K562 (cell line): ENCODE results near the gene TMEM87B. TPM values are rescaled to one million over a fixed set of nuclear protein-coding genes. Genes with fewer than 3 reads are reported as not detected.

Source experiments
- COPS2 ChIP-seq: fragments of 450-650 bp; conservative IDR thresholded peaks from 2 replicates; pipeline ENCODE4 v1.6.1; 2016; ENCODE audit warnings: mild to moderate bottlenecking, moderate library complexity
- RBM14 ChIP-seq: fragments of 200-400 bp; formaldehyde crosslinking; IDR thresholded peaks from 2 replicates; pipeline ENCODE4 v1.6.1; 2018; ENCODE audit warnings: low read depth, mild to moderate bottlenecking, low read length, moderate library complexity, borderline replicate concordance; ENCODE audit not compliant: insufficient read depth
- SPI1 ChIP-seq: IDR thresholded peaks from 2 replicates; pipeline ENCODE4 v1.6.1; 2011; ENCODE audit warnings: low read depth, low read length, control low read depth, borderline replicate concordance
- ZBTB7A ChIP-seq: IDR thresholded peaks from 2 replicates; pipeline ENCODE4 v1.6.1; 2011; ENCODE audit warnings: low read depth, mild to moderate bottlenecking, low read length, moderate library complexity, borderline replicate concordance; ENCODE audit not compliant: control insufficient read depth
- ZNF197 ChIP-seq: fragments of 200-800 bp; sonication (Bioruptor generic); IDR thresholded peaks from 2 replicates; pipeline ENCODE4 v1.6.1; 2016; ENCODE audit warnings: low read depth, missing genetic modification characterization, missing compliant biosample characterization
- ZNF707 ChIP-seq: fragments of 250-450 bp; sonication (Bioruptor Pico); conservative IDR thresholded peaks from 2 replicates; pipeline ENCODE4 v1.8.0; 2022; ENCODE audit warnings: inconsistent platforms, mild to moderate bottlenecking, moderate library complexity
- polyA plus RNA-seq, 8 experiments: library from polyadenylated mRNA; depleted of rRNA in 4 of 8; stranded (reverse) in 5 of 8; unstranded in 3 of 8; fragments of >200 nt; fragmentation: Nextera tagmentation in 2 of 8; fragmentation: Illumina TruSeq in 1 of 8; extraction: Ambion mirVana in 2 of 8; extraction: Trizol in 1 of 8; gene quantifications; 2 replicates each; pipeline versions ENCODE4 v1.2.1 to v1.2.3, GENCODE V29; 2011 to 2014; ENCODE audit warnings: inconsistent platforms in 1 of 8, missing spikeins in 1 of 8
- total RNA-seq, 7 experiments: library from RNA; depleted of rRNA in 6 of 7; stranded (reverse); fragments of >200 nt in 6 of 7; fragmentation: Illumina TruSeq in 2 of 7; extraction: Trizol in 2 of 7; gene quantifications; 2 replicates each; pipeline versions ENCODE4 v1.2.1 to v1.2.3, GENCODE V29; 2011 to 2021; ENCODE audit warnings: low replicate concordance in 1 of 7
- TF ChIP-seq, protein P1 (sequence below): sonication (generic); formaldehyde crosslinking; IDR thresholded peaks from 2 replicates; pipeline ENCODE4 v1.8.0; 2022; ENCODE audit warnings: mild to moderate bottlenecking, missing genetic modification reagents, borderline replicate concordance
- TF ChIP-seq, protein P2 (sequence below): sonication (generic); formaldehyde crosslinking; IDR thresholded peaks from 2 replicates; pipeline ENCODE4 v1.8.0; 2022; ENCODE audit warnings: mild to moderate bottlenecking, missing genetic modification reagents

TMEM87B gene
- total and polyA plus RNA-seq, 9 of the 15 experiments (the other 6 are each of a cell fraction or from before 2014, with no cell fraction given) = 3.7 to 17.1 (median 11.0) TPM

DNA sequence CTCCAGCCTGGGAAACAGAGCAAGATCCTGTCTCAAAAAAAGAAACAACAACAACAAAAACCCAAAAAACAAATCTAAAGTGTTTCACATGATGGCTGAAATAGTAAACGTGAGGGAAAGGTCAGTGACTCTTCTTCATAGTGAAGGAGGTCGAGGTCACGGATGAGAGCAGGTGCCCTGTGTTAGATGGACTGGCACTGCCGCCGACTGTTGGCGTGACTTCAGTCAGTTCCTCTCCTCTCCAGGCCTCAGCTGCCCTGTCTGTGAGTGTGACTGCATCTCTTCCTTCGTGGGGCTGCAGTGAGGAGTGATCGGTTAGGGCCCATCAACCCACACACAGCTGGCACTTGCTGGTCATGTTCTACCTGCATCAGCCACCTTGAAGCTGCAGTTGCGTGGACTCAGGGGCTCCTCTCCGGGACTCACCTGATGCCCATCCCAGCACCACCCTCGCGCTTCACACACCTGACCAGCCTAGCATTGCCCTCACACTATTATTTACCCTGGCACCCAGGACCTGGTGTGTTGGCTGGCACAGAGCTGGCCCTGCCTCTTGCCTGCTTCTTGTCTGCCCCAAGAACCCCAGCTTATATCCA, 30.1 kb upstream of the TMEM87B start (continued):
- TF ChIP-seq ZBTB7A = no peak
- TF ChIP-seq SPI1 = no peak
- TF ChIP-seq, protein P1, sequence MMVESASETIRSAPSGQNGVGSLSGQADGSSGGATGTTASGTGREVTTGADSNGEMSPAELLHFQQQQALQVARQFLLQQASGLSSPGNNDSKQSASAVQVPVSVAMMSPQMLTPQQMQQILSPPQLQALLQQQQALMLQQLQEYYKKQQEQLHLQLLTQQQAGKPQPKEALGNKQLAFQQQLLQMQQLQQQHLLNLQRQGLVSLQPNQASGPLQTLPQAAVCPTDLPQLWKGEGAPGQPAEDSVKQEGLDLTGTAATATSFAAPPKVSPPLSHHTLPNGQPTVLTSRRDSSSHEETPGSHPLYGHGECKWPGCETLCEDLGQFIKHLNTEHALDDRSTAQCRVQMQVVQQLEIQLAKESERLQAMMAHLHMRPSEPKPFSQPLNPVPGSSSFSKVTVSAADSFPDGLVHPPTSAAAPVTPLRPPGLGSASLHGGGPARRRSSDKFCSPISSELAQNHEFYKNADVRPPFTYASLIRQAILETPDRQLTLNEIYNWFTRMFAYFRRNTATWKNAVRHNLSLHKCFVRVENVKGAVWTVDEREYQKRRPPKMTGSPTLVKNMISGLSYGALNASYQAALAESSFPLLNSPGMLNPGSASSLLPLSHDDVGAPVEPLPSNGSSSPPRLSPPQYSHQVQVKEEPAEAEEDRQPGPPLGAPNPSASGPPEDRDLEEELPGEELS (CRISPR knock-in tag) = no peak
- TF ChIP-seq ZNF707 (CRISPR knock-in tag) = no peak
- TF ChIP-seq, protein P2, sequence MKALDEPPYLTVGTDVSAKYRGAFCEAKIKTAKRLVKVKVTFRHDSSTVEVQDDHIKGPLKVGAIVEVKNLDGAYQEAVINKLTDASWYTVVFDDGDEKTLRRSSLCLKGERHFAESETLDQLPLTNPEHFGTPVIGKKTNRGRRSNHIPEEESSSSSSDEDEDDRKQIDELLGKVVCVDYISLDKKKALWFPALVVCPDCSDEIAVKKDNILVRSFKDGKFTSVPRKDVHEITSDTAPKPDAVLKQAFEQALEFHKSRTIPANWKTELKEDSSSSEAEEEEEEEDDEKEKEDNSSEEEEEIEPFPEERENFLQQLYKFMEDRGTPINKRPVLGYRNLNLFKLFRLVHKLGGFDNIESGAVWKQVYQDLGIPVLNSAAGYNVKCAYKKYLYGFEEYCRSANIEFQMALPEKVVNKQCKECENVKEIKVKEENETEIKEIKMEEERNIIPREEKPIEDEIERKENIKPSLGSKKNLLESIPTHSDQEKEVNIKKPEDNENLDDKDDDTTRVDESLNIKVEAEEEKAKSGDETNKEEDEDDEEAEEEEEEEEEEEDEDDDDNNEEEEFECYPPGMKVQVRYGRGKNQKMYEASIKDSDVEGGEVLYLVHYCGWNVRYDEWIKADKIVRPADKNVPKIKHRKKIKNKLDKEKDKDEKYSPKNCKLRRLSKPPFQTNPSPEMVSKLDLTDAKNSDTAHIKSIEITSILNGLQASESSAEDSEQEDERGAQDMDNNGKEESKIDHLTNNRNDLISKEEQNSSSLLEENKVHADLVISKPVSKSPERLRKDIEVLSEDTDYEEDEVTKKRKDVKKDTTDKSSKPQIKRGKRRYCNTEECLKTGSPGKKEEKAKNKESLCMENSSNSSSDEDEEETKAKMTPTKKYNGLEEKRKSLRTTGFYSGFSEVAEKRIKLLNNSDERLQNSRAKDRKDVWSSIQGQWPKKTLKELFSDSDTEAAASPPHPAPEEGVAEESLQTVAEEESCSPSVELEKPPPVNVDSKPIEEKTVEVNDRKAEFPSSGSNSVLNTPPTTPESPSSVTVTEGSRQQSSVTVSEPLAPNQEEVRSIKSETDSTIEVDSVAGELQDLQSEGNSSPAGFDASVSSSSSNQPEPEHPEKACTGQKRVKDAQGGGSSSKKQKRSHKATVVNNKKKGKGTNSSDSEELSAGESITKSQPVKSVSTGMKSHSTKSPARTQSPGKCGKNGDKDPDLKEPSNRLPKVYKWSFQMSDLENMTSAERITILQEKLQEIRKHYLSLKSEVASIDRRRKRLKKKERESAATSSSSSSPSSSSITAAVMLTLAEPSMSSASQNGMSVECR (CRISPR knock-in tag) = no peak
- no peak for TF ChIP-seq ZNF197
- TF ChIP-seq RBM14 = no peak
- no peak for TF ChIP-seq COPS2
